8988T (cell line): ENCODE results near the gene RNASE7.
A peak's percentile ranks its signal among the peaks of the same experiment; 100 is the strongest.

Source experiments
- DNase-seq: peaks from one replicate; pipeline ENCODE4 v3.0.0; 2011

The RNASE7 gene

DNA sequence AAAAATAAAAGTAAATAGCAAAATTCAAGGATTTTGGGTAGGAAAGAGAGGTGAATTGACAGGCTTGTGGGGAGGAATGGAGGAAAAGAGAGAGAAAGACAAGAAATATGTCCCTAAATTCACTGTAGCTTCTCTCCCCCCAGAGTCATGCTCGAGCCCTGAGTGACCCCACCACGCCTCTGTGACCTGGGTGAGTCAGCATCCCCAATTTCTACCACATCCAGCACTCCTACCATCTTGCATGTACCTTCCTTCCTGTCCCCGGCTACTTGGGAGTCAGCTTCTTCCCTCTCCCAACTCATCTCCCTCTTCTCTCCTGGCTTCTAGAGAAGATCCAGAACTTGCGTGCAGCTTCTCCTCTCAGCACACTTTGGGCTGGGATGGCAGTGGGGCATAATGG lies 46.5 kb downstream of the RNASE7 start:
- DNase-seq, result no peak

DNA sequence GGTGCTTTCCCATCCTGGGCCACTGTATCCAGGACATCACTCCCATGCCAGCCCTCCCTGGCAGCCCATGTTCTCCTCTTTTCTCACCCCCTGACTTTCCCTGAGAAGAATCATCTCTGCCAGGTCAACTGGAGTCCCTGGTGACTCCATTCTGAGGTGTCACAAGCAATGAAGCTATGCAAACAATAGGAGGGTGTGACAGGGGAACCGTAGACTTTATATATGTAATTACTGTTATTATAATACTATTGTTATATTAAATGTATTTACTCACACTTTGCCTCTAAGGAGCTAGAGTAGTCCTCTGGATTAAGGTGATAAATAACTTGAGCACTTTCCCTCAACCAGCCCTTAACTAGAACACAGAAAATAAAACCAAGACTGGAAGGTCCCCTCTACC lies 47.1 kb downstream of the RNASE7 start:
- no peak for DNase-seq

DNA sequence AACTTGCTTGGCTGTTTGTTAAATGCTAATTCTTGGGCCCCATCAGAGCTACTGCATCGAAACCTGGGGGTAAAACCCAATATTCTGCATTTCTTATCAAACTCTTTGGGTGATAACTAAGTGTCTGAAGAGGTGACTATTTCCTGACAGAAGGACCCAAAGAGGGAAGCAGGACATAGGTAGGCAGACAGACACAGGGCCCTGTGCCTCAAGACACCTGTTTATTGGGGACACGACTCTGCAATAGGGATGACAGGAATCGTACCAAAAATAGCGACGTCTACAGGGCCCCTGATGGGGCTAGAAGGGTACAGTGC lies 47.7 kb downstream of the RNASE7 start:
- DNase-seq, result no peak

DNA sequence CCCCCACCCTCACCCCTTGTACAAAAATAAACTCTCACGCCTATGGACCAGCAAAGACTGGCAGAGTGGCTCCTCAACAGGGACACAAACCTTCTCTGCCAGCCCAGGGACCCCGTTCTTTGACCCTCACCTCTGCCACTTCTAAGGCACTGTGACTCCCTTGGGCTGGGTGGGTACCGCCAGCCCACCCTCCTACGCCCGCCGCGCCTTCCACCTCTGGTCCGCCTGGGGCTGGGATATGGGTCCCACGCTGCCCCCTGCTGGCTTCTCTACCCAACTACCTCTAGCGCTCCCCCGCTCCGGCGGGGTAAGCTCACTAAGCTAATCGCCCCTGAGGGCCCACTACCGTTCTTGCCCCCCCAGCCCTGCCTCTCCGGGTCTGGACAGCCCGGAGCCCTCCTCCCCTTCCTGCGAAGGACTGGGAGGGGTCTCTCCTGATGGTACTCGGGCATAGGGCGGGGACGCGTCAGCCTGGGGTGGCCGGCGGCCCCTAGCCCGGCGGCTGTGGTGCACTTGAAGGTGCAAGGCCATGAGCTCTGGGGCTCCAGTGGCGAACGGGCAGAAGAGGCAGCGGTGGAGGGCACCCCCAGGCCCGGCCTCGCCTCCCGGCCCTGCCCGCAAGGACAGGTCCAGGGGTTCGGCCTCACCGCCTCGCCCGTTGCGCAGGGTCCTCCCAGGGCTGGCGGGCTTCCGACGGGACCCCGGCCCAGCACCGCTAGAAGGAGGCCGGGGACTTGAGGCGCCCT lies 48.2 kb downstream of the RNASE7 start:
- DNase-seq, result peak; percentile 91

DNA sequence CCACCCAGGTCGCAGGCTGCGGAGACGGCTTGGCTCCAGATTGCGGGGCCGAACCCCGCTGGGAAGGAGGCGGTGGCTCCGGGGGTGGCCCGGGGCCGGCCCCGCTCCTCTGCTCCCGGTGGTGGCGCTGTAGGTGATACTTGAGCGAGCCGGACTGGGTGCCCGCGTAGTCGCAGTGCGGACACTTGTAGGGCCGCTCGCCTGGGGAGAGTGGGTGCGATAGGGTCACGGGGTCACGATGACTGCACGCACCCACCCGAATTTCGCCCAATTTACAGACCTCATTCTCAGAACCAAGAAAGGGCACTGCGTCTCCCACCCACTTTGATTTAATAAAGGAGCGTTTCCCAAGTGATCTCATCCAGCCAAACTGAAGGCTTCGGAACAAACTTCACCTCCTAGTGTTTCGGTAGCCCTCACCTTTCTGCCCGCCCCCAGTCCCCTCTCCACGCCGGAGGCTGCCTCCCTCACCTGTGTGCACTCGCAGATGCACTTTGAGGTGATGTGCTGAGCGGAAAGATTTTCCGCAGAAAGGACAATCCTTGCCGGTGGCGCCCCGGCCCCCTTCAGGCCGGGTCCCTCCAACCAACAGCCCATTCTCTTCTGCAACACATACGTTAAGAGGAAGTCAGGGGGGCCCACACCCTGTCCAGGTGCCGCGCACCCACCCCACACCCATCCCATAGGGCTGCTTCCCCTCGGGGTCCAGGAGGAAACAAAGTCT lies 48.9 kb downstream of the RNASE7 start:
- no peak for DNase-seq

DNA sequence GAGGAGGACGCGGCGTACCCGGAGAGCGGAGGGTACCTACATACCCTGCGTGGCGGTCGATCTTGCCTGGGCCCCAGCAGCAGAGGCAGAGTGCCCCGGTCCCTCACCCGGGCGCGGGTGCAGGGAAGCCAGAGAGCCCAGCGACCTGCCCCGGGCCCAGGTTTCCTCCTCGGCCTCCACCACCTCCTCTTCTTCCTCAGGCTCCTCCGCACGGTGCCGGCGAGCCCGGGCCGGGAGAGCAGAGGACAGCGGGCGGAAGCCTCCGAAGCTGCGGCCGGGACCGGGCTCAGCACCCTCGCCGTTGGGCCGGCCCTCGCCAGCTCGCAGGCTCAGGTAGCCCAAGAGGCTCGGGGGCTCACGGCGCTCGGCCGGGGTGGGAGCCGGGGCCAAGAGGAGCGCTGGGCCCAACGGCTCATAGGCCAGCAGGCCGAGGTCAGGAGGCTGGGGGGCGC lies 49.7 kb downstream of the RNASE7 start:
- peak; percentile 26 for DNase-seq

DNA sequence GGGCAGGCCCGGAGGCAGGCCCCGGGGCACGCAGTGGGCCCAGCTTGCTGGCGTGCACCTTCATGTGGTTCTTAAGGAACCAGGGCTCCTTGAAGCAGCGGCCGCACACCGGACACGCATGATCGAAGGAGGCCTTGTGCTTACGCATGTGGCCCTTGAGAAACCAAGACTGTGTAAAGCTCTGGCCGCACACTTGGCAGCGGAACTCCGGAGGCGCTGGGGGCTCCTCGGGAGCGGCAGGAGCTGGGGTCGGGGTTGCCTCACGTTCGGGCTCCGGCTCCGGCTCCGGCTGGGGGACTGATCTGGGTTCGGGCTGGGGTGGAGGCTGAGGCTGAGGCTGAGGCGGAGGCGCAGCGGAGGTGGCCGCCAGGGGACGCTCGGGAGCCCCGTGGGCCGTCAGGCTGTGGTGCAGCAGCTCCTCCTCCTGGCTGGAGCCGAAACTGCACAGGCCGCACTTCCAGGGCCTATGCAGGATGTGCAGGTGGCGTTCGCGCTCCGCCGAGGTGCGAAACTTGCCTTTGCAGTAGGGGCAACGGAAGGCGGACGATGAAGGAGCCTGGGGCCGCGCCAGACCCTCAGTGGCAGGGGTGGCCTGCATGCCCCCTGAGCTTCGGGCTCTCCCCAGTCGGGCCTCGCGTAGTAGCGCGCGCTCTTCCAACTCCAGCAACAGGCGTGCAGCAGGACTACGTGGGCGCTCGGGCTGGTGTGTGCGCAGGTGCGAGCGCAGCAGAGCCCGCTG lies 50.3 kb downstream of the RNASE7 start:
- DNase-seq, result peak; percentile 91

DNA sequence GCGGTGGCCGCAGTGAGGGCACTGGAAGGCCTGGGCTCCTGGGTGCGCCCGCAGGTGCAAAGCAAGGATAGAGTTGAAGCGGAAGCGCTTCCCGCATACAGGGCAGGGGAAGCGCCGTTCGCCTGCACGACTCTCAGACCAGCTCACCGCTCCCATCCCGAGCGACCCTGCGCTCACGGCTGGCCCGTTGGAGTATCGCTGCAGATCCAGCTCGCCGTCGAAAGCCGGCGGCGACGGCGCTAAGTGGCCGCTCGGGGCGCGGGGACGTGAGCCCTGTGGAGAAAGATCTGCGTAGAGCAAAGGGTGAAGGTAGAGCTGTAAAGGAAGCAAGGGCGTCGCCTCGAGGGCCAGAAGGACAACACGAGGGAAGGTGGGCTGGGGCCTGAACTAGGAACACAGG lies 50.9 kb downstream of the RNASE7 start:
- no peak for DNase-seq
